CD4-positive, alpha-beta T cell treated with Interleukin-15 for 1 hour (primary cell): ENCODE data around the gene KATNAL1.

Experiments
- DNase-seq: peaks from one replicate; pipeline ENCODE4 v3.0.0-alpha.2; 2020

The KATNAL1 gene

DNA sequence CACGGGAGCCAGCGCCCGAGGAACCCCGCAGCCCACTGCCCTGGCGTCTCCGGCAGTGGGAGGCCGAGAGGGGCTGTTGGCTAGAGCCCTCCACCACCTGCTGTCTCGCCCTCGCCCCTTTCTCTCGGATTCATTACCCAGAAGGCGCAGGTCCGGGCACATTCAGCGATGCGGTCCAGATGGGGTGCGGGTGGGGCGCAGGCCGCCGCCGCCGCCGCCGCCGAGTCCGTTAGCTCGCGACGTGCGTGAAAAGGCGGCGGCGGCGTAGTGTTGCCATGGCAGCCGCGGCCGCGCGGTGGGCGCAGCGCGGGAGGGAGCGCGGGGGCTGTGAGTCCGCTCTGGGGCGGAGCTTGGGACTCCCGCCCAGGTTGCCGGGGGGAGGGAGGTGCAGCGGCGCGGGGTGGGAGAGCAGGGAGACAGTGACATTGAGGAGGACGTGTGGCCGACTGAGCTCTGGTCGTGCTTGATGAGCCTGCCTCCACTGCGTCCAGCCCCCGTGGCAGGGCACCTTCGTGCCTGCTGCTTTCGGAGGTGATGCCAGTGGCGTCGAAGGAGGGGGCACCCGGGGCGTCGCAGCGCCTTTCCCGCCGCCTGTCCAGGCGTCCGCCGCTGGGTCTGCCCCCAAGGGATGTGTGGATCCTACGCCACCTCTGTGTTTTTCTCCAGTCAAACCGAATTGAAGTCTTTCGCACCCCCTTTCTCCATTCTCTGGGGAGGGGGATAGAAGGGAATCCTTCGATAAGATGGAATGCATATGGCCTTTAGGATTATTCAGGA, at the start of gene KATNAL1:
Gene KATNAL1, minus strand, starts transcription at position 358 of the 777 bp plus-strand sequence. CDS start 23,774 bp downstream, outside the sequence.
- DNase-seq = peak; percentile 75

DNA sequence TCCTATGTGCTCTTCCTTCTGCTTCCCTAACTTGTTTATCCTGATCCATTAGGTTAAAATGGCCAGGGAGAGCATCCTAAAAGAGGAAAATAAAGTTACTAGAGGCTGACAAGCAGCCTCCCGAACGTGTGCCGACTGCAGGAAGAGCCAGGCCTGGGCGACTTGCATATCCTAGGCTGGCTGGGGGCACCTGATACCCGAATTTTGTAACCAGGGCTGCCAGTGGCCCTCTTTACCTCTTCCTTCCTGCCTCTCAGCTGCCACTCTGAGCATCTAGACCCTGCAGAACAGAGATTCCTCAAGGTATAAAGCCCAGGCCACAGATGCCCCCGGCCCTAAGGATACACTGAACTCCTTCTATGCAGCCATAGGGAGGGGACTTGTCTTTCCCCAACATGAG, 48.5 kb upstream of the KATNAL1 start:
- no peak for DNase-seq

DNA sequence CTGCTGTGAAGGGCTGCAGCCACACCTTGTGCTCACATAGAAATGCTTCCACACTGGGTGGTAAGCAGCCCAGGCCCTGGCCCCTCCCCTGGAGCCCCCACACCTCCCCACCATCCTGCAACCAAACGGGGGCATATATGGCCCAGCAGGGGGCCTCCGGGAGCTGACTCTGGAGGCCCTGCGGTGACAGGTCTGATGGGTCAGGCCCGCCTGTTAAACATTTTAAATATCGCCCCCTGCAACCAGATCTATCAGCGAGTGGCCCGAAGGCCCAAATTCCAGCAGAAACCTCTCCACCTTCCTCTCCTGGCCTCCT, 48.0 kb upstream of the KATNAL1 start:
- DNase-seq = peak; percentile 59

DNA sequence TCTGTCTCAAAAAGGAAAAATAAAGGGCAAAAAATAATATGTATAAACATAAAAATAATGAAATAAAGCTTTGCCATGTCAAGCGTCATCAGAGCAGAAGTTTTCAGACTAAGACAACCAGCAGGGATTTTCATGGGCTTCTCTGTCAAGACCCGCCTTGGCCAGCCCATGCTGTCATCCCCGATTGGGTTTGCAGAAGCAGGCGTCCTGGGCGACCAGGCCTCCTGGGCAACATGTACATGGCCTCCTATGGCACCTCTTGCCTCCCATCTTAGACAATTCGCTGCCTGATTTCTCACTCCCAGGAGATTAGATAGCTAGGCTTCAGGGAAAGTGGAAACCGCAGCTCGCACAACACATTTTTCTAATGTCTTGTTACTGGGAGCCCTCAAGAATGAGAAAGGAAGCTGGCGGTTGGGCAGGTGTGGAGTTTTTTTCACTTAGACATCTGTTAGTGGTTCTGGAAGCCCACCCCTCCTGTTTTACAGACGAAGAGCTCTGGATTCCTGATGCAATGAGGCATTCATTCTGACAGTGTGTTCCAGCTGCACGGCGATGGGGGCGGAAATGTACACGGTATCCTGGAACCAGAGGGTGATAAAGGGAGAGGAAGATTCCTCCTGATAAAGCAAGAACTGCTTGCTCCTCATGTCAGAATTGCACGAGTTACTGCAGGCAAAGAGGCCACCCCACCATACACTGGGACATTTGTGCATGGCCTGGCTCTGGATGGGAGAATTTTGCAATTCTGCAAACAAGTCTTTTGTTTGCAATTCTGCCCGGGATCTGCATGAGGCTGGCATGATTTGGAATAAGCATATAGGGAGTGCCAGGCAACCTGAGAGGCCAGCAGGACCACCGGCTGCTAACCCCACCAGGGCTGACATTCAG, 47.4 kb upstream of the KATNAL1 start:
- DNase-seq = no peak

DNA sequence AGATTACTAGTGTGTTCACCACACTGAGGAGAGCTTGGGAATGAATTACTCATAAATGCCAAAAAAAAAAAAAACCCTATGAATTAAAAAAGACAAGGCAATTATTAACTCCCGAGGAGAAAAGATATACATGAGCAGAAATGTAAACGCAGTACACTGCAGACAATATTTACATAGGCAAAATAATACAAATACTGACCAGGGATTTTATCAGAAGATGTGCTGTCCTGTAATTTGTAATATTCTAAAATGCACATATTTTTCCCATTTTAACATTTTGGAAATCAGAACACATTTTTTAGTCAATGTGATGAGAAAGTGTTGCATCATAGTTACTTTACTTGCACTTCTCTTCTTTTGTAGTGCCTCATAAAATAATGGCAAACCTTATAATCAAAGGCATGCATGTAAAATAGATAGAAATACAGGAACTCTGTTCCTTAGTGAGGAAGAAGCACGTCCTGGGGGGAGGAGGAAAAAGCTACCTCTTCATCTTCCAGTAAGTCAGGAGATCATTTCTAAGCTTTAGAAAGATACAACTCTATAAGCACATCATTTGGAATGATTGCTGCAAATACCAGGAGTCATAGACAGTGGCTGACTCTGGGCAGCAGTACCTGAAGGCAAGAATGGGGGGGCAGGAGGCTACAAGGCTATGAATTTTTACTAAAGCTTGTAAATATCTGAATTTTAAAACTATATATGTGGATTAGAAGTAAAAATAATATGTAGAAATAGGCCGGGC, 46.3 kb upstream of the KATNAL1 start:
- DNase-seq = no peak

DNA sequence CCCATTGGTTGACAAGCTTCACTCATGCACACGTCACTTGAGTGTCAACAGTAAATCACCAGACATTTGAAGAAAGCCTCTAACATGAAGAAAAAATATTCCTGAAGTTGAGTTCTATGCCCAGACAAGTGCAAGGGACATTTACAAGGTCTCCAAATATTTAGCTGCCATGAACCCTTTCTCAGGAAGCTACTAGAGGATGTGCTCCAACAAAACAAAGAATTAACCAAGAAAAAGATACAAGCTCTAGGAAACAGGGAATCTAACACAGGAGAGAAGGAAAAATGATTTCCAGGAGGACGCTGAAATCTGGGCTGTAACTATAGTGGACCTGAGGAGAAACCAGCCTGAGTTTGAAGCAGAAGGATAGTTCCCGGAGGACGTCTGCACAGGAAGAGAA, 45.7 kb upstream of the KATNAL1 start:
- DNase-seq = no peak

DNA sequence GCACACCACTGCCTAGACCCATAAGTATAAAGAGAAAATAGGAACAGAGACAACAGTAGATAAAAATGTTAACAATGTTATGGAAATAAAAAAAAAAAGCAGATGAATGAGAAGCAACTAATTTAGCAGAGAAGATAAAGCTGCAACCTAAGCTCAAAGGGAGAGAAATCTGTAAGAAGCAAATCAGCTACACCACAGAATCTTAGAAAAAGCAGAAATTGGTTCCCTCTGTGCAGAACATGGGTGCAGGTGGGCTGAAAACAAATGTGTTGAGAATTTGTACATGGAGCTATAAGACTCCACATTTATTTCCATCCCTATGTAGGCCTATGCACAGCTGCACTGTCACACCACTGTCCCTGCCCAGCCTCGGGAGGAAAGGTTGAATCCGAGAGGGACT, 44.8 kb upstream of the KATNAL1 start:
- no peak for DNase-seq

DNA sequence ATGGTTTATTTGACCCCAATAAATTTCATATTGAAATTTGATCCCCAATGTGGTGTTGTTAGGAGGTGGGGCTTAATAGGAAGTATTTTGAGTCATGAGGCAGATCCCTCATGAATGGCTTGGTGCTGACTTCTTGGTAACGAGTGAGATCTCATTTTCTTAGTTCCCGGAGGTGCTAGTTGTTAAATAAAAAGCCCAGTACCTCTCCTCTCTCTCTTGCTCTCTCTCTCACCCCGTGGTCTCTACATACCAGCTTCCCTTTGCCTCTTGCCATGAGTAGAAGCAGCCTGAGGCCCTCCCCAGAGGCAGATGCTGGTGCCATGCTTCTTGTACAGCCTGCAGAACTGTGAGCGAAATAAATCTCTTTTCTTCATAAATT, 39.4 kb upstream of the KATNAL1 start:
- DNase-seq = no peak

DNA sequence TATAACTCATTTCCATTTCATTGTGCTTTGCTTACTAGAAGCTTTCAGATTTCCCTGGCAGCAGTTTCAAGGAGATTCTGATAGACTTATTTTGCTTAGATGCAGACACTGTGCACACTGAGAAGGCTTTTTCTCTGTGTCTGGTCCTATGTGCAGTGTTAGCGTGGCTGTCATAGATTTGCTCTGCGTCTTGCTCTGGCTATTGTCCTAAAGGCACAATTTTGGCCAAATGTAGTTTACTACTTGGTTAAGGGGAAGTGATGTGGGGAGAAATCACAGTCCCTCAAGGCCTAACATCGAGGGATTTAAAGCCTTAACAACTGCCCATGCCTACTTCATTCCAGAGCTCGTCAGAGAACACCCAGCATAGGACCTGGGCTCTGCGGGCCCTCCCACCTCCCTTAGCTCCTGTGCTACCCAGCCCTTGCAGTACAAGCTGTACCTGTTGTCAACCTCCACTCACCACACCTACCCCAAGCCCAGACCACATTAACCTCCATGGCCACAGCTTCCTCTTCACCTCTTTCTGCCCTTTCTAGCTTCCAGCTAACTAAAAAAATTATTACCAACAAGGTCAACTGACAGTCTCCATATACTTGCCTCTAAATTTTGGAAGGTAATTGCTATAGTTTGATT, 38.9 kb upstream of the KATNAL1 start:
- peak; percentile 74 for DNase-seq

DNA sequence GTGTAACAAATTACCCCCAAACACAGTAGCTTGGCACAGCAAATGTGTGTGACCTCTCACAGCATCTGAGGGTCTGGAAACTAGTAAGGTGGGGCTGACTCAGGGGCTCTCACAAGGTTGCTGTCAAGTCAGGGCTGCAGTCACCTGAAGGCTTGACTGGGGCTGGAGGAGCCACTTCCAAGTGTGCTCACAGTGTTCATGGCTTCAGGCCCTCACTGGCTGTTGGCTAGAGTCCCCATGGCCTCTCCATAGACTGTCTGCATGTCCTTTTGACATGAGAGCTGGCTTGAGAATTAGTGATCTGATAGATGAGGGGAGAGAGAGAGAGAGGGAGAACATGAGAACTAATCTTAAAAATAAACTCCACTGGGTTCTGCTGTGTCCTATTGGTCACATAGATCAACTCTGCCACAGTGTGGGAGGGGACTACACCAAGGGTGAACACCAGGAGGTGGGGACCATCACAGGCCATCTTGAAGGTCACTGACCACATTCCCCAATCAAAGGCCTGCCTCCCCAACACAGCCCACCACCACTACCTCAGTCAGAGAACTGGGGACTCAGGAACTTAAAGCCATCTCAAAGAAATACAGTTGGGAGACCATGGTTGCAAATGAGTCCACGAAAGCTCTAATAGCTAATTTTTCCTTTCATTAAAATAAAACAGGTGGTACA, 38.2 kb upstream of the KATNAL1 start:
- DNase-seq = no peak

DNA sequence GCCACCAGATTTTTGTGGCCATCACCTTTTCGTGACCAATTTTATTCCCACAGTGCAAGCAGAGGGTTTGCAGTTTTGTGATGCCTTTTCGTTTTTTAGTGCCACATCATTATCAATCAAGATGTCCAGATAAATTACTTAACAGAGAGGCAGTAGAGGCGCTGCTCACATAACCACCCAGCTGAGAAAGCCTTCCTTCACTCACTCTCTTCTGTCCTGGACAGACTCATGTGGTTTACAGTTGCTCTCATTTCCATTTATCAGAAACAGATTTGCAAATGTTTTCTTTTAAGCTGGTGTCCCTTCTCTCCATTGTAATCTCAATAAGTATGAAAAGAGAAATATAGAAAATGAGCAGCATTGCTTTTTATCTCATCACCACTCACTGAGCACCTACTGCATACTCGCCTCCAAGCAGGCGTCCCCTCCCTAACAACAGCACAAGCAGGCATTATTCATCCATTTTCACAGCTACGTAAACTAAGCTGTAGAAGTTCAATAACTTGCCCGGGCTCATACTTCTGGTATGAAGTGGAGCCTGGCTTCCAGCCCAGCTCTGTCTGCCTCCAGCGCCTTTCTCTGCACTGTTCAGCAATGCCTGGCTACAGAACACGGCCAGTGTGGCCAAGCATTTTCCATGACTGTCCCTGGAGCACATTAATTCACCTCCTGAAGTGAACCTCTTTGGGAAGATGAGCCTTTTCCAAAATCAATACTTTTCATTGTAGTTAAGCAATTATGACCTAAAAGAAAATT, 34.6 kb upstream of the KATNAL1 start:
- DNase-seq = no peak

DNA sequence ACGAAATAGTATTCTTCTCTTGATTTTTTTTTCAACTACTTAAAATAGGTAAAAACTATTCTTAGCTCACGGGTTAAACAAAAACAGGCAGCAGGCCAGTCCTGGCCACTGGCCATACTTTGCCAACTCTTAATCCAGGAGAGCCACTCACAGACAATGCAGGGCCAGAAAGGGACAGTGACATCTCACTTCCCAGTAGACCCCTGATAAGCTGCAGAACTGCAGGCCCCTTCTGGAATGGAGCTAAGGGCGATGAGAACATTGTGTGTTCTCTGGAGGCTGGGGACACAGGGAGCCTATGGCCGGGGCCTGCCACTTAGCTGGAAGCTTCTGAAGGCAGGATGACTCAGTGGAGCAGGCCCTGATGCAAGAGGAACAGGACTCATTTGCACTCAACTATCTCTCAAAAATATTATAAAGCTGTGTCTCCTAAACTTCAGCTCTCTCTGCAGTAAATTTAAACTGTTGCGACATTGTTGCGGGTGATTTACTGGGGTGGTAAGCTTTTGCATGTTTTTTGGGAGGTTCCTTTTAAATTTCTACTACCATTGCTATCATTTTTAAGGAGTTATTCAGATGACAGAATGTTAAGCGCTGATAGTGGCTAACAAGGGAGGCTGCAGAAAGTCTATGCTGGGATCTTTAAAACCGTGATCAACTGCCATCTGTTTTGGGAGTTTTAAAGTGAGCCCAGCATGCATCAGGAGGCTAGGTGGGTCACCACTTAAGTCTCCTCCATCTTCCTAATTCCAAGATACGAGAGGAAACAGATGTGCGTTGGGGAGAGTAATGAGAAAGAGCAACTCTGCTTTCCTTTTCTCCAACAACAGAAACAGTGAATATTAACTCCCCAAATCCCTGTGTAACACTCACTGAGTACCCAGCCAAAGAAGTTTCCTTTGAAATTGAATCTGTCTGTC, 33.2 kb upstream of the KATNAL1 start:
- no peak for DNase-seq

DNA sequence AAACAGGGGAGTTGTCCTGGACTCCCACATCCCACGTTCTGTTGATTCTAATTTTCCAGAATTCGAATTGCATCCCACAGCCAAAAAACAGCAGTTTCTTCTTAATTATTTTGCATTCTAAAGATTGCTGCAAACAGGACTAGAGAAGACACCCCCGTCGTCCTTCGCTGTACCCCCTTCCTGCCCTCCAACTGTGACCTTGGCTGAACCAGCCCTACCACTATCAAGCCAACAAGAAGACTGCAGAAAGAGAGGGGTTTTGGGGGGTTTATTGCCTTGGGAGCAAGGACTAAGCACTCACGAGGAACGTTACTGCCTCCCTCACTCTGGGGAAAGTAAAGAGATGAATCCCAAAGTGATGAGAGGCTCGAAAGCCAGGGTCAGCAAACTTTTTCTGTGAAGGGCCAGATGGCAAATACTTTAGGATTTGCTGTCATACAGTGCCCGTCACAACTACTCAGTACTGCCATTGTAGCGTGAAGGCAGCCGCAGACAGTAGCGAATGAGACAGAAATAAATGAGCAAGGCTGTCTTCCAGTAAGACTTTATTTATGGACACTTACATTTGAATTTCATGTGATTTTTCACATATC, 32.5 kb upstream of the KATNAL1 start:
- DNase-seq = no peak

DNA sequence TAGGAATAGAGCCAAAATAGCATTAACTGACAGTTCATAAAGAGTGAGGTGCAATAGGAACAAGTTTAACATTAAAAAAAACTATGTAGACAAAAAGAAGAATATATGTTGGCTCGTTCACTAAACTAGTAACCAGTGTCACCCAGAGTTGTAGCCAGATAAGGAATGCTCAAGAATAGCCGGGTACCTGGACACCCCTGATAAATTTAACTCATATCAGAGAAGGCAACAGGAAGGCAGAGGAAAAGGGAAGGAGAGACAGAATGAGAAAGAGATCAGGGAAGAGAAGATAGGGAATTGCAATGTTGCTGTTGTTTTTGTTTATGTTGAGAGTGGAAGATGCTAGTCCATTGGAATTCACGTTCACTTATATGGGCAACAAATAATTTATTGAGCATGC, 31.6 kb upstream of the KATNAL1 start:
- DNase-seq = no peak

DNA sequence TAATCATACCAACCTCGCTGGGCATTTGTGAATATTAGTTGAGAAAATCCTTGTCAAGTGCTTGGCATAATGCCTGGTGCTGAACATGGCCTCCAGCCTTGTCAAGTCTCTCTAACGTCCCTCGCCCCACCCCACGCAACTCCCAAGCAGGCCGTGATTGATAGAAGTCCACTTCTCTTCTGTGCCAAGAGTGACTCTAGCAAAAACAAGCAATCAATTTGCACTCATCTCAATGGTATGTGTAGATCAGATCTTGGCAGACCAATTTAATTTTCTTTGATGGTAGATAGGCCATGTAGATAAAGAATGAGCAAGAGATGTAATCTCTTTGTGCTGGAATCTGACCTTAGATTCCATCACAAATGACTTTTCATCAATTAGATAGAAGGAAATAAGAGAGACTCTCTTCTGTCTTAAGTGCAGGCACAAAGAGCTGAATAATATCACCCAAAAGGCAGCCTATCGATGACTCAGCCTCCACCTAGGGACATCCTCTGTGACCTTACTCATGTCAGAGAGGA, 31.0 kb upstream of the KATNAL1 start:
- DNase-seq = no peak

DNA sequence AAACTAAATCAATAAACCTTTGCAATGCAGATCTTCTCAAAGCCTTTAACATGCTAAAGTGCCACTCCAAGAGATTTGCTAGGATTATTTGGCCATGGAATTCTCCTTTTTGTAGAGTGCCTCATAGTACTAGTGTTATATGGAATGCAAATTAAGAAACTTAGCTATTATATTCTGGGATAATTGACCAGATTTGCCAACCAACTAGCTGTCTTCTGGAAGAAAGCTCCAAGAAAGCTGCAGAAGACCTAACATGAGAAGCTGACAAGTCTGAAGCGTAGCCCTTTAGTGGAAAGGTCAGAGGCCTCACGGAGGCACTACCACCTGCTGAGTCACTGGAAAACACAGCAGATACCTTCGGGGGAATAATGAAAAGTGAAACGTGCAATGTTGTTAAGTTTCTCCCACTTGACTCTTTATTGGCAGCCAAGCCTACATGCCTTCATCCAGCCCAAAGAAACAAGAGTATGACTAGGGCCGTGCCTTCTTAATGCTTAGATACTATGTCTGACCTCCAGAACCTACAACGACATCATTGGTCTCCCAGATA, 29.8 kb upstream of the KATNAL1 start:
- DNase-seq = no peak

DNA sequence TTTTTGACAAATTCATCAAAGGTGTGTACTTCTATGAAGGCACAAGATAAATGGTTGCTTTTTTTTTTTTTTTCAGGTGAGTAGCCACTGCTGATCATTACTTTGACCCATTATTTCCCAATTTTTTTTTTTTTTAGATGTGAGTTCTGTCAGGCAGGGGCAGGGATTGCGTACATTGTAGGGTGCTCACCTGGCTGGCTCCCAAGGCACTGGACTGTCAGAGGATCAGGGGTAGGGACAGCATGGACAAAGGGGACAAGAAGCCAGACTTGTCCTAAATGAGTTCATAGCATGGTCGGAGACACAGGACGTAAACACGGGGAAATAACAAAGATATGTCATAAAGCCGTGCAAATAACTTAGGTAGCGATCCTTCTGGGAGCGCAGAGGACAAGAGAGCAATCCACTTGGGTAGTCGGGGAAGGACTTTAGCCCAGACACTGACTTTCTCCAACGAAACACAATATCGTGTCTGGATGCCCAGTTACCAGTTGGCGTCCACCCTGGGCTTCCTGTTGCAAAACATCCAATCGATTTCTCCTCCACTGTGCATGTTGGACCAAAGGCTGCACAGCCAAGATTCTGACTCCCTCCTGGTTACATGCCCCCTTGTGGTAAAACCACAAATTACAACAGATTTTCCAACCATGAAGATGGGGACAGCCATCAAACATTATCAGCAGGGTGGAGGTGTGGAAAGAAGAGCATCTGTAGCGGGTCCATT, 27.5 kb upstream of the KATNAL1 start:
- no peak for DNase-seq

DNA sequence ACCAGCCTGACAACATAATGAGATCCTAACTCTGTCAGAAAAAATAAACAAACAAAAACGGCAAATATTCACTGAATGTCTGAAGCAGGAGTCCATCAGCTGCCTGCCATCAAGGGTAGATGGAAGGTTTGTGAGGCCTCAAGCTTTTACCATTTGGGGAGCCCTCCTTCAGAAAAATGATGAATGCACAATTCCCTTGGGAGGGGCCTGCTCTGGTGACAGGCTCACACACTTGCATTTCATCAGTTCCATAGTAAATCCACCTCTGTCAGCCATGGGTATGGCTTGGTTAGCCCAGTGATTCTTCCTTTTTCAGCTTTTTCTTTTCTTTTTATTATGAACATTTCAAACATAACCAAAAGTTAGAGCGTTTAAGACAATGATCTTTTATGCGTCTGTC, 26.3 kb upstream of the KATNAL1 start:
- no peak for DNase-seq
